HuH-7.5 (cell line): ENCODE measurements around the gene KCNMA1.

Source experiments
- DNase-seq: peaks from one replicate; pipeline ENCODE4 v3.0.0; 2011; ENCODE audit warnings: low spot score

The KCNMA1 gene

DNA sequence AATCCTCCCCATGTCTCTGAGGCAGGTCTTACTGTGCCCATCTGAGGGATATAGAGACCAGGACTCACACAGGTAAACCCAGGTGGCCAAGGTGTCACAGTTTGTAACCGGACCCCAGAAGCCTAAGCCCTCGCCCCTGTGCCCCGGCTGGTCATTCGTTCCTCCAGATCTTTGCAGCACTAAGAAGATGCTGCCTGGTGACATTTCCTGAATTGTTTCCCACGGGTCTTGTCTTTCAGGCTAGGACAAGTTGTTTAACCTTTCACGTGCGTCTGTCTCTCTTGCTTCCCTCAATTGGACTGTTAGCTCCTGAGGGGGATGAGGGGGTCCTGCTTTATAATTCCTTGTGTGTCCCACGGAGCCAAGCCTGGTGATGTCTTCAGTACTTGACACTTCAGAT, 158.0 kb downstream of the KCNMA1 start:
- no peak for DNase-seq

GRCh38 chr10:77478962-77479359, 158.6 kb downstream of the KCNMA1 start:
- no peak for DNase-seq

- DNase-seq, result no peak
Measured at GRCh38 chr10:77478247-77478961, 159.2 kb downstream of the KCNMA1 start.

DNA sequence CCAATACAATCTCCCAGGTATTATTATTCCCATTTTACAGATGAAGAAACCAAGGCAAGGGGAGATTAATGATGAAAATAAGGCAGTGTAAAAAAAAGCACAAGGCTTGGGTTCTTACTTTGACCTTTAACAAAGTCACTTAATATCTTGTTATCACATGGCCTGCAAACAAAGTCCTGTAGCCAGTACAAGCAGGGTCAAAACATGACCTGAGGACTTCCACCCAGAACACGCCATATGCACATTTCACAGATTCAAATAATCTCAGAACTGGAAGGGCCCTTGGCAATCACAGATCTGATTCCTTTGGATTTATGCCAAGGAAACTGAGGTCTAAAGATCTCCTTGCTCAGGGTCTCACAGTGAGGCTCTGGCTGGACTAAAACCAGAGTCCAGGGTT, 162.1 kb downstream of the KCNMA1 start:
- no peak for DNase-seq

- DNase-seq, result no peak
Measured at GRCh38 chr10:77474939-77475338, 162.7 kb downstream of the KCNMA1 start.

GRCh38 chr10:77474386-77474785, 163.2 kb downstream of the KCNMA1 start:
- DNase-seq, result no peak

DNA sequence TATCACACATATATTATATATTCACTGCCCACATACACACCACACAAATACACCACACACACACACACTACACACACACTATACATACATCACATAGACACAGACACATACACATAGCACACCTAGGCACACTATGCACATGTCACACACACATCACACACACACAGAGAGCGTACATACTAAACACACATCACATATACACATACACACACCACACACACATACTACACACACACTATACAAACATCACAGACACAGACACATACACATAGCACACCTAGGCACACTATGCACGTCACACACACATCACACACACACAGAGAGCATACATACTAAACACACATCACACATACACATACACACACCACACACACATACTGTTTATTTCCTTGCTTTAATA, 165.5 kb downstream of the KCNMA1 start:
- no peak for DNase-seq

DNA sequence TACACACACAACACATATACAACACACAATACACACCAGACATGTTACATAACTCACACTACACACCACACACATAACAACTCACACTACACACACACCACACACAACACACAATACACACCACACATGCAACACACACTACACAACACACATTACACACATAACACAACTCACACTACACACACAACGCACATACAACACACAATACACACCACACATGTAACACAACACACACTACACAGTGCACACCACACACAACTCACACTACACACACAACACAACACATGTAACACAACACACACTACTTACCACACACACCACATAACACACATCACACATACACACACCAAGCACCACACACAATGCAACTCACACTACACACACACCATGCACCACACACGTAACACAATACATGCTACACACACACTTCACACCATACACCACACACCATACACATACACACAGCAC, 166.5 kb downstream of the KCNMA1 start:
- DNase-seq, result no peak

DNA sequence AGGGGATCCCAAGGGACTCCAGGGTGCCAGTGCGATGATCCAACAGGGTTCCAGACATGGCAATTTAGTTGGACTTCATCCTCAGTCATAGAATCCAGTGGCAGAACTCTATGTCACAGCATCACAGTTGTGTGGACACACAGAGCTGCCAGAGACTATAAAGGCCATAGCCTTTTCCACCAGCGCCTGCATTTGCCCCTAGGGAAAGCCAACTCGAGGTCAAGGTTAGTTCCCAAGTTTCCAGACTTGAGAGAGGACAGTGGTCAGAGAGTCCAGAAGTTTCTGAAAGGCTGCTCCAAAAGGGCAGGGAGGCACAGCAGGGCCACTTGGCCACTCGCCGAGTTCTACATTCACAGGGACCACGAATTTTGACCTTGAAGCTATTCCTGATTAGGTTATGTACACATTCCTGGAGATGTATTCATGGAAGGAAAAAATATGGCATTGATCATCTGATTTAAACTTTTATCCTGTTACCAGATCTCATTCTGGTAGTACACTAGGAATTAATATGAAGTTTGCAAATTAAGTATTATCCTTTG, 170.1 kb downstream of the KCNMA1 start:
- DNase-seq, result no peak

DNA sequence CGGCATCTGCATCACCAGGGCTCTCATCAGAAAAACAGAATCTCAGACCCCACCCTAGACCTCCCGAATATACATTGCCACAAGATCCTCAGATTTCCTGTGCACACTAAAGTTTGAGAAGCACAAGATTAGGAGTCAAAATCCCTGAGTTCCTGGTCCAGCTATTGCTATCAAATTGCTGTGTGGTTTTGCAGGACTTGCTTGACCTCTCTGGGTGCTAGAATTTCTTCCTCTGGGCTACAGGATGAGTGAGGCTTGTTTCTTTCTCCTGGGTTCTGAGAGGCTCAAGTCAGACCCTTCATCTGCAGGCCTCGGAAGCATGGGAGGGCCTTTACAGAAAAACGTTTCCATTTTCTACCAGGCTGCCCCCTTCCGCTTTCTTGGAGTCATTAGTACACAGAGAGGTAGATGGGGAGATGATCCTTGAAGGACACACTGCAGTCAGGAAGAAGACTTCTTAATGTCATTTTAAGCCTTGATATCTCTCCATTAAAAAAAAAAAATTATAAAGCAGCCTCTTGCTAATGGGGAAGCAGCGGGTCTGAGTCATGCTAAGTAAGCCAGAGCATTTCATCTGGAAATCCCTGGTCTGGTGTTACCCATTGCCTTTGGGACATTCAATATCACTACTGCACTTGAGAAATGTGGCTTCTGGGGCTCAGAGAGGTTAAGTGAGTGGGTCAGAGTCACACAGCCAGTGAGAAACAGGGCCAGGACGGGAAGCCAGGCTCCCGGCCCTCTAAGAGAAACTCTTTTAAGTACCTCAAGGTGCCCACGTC, 173.5 kb downstream of the KCNMA1 start:
- no peak for DNase-seq

- no peak for DNase-seq
Measured at GRCh38 chr10:77463499-77463898, 174.1 kb downstream of the KCNMA1 start.

DNA sequence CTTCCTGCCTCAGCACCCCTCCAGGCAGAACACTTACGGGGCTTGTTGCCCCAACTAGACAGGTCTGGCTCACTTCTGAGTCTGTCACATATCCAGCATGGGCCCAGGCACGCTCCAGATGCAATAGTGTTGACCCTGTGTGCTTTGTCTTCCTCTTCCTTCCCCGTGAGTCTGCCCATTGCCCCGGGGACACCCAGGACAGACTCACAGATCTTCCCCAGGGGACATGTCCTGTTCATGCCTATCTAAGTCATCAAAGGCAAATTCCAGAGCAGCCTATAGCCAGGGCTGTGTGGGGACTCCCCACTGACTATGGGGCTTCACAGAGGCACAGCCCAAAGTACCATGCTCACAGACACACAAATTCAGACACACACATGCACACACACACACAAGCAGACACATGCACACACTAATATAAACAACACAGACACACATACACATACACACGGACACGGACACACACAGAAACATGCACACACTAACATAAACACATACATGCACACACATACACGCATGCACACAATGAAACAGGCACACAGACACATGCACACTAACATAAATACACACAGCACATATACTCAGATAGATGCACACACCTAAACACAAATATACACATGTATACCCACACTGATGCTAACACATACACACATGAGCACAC, 175.8 kb downstream of the KCNMA1 start:
- DNase-seq, result no peak

- no peak for DNase-seq
Measured at GRCh38 chr10:77459905-77460304, 177.7 kb downstream of the KCNMA1 start.

- no peak for DNase-seq
Measured at GRCh38 chr10:77458986-77459590, 178.5 kb downstream of the KCNMA1 start.

DNA sequence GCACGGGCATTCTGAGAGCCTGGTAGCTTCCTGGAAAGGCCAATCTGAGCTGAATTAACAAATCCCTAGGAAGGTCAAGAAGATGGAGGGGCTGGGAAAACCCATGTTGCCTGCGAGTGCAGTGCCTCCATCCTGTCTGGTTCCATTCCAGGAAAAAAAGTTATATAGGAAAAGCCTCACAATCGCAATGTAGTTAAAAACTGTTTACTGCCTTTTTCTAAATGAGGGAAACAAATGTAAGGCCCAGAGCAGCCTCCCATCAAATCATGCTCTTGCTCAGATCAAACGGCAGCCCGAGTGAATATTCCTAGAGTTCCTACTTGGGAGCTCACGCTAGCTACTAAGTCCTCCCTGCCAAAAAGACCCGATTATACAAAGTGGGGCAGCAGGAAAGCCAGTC, 179.9 kb downstream of the KCNMA1 start:
- DNase-seq, result no peak

GRCh38 chr10:77457266-77457665, 180.3 kb downstream of the KCNMA1 start:
- no peak for DNase-seq

- DNase-seq, result no peak
Measured at GRCh38 chr10:77456414-77456813, 181.2 kb downstream of the KCNMA1 start.

DNA sequence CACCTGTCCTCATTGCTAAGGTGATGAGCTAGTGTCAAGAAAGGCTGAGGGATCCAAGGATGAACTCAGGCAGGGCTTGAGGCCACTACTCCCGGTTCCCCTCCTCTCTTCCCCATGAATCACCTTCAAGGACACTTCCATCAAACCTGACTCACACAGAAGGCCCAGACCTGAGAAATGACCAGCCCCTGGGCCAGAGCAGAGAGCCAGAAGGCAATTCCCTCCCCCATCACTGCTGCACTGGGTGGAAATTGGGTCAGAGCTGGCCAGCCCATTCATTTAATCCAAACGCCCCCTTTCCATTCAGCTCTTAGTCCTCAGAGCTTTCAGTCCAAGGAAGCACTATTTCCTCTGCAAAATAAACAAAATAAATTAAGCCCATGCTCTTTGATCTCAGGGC, 182.0 kb downstream of the KCNMA1 start:
- DNase-seq, result no peak

- DNase-seq, result no peak
Measured at GRCh38 chr10:77452952-77453564, 184.6 kb downstream of the KCNMA1 start.

DNA sequence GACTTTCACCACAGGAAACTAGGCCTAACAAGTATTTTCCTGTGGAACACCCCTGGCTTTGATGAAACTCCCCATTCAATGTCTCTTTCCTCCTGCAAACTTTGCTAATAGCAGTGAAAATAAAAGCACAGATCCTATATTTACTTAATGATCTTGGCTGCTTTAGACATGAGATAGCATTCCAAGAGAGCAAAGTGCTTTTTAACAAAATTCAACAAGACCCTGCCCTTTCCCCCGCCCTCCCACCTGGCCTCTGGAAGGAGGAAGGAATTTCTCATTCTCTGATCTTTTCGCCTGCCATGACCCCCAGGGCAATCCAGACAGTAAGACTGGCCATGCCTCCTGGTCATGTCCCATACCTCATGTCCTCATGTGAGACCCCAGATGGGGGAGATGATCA, 185.7 kb downstream of the KCNMA1 start:
- DNase-seq, result no peak

DNA sequence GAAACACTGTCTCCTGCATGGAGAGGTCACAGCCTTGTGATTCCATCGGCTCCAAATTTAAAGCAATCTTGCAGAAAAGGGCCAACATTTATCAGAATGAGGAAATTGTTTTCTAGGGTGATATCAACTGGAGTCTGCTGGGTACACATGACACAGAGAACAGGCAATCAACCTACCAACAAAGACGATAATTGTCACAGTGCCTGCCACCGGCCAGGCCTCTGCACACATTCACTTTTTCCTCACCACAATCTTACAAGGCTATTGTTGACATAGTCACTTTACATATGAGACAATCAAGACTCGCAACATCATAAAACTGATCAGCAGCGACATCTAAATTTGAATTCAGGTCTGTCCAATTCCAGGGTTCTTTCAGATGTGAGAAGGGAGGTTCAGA, 189.4 kb downstream of the KCNMA1 start:
- DNase-seq, result no peak

DNA sequence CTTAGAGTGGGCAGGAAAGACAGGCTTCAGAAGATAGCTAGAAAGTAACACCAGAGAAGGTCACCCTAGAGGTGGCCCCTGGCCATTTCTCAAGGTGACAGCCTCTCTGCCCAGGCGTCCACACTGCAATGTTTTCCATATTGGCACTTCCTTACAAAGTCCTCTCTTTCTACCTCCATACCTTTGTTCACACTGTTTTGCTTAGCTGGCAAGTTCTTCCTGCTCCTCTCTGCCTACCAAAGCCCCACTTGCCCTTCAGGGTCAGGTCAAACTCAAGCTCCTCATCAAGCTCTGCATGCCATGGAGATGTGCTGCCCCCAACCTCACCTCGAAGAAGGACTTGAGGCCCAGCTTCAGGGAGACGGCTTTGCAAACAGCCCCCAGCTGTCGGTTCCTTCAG, 190.9 kb downstream of the KCNMA1 start:
- no peak for DNase-seq
